ENCODE measurements around the gene NTM. TPM values are rescaled to one million over a fixed set of nuclear protein-coding genes. Genes with fewer than 3 reads are reported as not detected.

The NTM gene
- total and polyA plus RNA-seq, 9 donors: 0.16 to 8.5 (median 0.55) TPM; not detected in 3

DNA sequence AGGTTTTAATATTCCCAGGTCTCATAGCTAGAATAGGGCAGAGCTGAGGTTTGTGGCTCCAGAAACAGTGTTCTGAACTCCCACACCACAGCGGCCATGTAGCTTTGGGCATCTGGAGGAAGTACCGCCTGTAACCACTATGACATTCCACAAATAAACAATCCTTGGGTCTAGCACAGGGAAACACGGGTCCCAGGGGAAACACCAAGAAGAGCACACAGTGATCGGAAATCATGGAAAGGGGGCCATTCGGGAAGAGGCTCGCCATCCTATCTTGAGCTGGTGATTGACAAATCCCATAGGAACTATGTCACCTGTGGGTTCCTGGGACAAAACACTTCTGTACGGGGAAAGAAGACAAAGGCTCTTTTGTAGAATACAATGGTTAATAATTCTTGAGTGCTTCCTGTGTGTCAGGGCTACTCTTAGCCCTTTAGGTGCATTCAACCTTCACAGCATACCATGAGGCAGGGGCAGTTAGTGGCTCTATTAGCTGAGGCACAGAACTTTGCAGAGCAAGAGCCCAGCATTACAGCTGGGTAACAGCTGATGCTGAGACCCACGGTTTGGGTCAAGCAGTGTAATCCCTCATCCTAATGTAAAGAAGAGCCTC, 514.2 kb downstream of the NTM start:
- DNase-seq: no peak
- TF ChIP-seq CTCF (IDR thresholded peaks at IDR 0.05) (no peak), EP300 (IDR thresholded peaks at IDR 0.05) (no peak), POLR2A (IDR thresholded peaks at IDR 0.05) (no peak)
- no peak overlapping the region for H3K27ac ChIP-seq
- H3K4me1 ChIP-seq (ENCODE audit: insufficient read depth): no peaks in the 10 kb centered on the region
- 75 to 84% (median 79%) methylated on average over 8 of the region's 8 CpGs for WGBS, 3 donors
- H3K27me3 ChIP-seq: no peaks in the 10 kb centered on the region
- H3K4me3 ChIP-seq: no peak overlapping the region
- H3K36me3 ChIP-seq: no peaks in the 10 kb centered on the region
- no peaks in the 10 kb centered on the region for H3K9me3 ChIP-seq
- intact Hi-C loops (cut with DNase I): no loop called here

GRCh38 chr11:131885431-131885830, 515.0 kb downstream of the NTM start:
- TF ChIP-seq POLR2A (IDR thresholded peaks at IDR 0.05) (no peak), CTCF (IDR thresholded peaks at IDR 0.05) (no peak), EP300 (IDR thresholded peaks at IDR 0.05) (no peak)
- no peaks in the 10 kb centered on the region for H3K27me3 ChIP-seq
- no peak overlapping the region for H3K27ac ChIP-seq
- no peaks in the 10 kb centered on the region for H3K9me3 ChIP-seq
- intact Hi-C loops (cut with DNase I): no loop called here
- no peaks in the 10 kb centered on the region for H3K36me3 ChIP-seq
- no peak for DNase-seq
- no peaks in the 10 kb centered on the region for H3K4me1 ChIP-seq (ENCODE audit: insufficient read depth)
- 79 to 85% (median 82%) methylated on average over 7 of the region's 7 CpGs for WGBS, 3 donors
- H3K4me3 ChIP-seq: no peak overlapping the region

DNA sequence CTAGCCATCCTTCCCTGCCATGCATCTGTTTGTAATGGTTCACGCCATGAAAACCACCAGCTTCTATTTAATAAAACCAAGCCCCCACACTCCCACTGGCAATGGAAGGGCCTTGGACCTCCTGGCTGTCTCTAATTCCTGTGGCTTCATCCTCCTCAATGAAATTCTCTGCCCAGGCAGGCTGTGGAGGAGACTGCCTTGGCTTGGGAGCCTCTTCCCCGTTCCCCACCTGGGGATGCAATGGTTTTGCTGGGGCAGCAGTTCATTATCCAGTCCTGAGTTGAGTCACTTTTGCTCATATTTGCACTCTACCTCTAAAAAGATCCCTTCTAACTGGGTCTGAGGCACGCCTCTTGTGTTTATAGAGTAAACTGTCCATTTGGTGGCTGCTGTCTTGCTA, 515.8 kb downstream of the NTM start:
- WGBS, 3 donors: 62 to 81% (median 68%) methylated on average over 3 of the region's 3 CpGs
- no peaks in the 10 kb centered on the region for H3K36me3 ChIP-seq
- H3K4me3 ChIP-seq: no peak overlapping the region
- TF ChIP-seq POLR2A (IDR thresholded peaks at IDR 0.05): no peak
- TF ChIP-seq EP300 (IDR thresholded peaks at IDR 0.05): no peak
- no peak for TF ChIP-seq CTCF (IDR thresholded peaks at IDR 0.05)
- H3K27me3 ChIP-seq: no peaks in the 10 kb centered on the region
- intact Hi-C loops (cut with DNase I): no loop called here
- H3K9me3 ChIP-seq: no peaks in the 10 kb centered on the region
- H3K27ac ChIP-seq: no peak overlapping the region
- H3K4me1 ChIP-seq (ENCODE audit: insufficient read depth): no peaks in the 10 kb centered on the region
- no peak for DNase-seq

DNA sequence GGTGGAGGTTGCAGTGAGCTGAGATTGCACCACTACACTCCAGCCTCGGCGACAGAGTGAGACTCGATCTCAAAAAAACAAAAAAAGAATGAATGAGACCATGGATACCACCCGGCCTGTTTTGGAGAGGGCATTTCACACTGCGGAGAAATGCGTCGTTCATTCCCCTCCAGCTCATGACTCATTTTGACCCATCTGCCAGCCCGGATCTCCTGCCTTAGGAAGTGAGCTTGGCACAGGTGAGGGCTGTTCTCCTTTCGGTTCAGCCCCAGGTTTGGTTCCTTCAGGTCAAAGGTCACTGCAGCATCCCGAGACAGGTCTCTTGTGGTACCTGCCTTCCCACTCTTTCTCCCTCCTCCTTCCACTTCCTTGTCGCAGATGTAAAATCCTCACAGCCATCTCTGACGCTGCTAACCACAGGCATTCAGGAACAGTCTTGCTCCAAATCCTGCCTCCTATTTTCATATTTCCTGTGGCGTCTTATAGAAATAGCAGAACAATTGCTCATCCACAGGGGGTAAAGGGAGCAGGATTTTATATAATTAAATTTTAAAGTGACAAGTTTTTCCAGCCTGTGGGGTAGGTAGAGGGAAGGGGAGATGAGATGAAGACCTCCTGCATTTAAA, 517.9 kb downstream of the NTM start:
- H3K36me3 ChIP-seq: no peaks in the 10 kb centered on the region
- no peaks in the 10 kb centered on the region for H3K4me1 ChIP-seq (ENCODE audit: insufficient read depth)
- intact Hi-C loops (cut with DNase I): no loop called here
- no peaks in the 10 kb centered on the region for H3K27me3 ChIP-seq
- no peak overlapping the region for H3K27ac ChIP-seq
- no peak for DNase-seq
- WGBS, 3 donors: 68 to 70% (median 68%) methylated on average over 13 of the region's 13 CpGs
- H3K9me3 ChIP-seq: no peaks in the 10 kb centered on the region
- no peak for TF ChIP-seq POLR2A (IDR thresholded peaks at IDR 0.05)
- no peak for TF ChIP-seq CTCF (IDR thresholded peaks at IDR 0.05)
- no peak for TF ChIP-seq EP300 (IDR thresholded peaks at IDR 0.05)
- H3K4me3 ChIP-seq: no peak overlapping the region
